ENCODE measurements around the gene SCRN1. TPM values are rescaled to one million over a fixed set of nuclear protein-coding genes. Genes with fewer than 3 reads are reported as not detected.

Gene SCRN1
- total RNA-seq (2021) (96.2 to 105 TPM (median 101 TPM) in 3 replicates), Bru-seq, nascent RNA (percentile 87 among the genes with signal in this experiment)
- long read RNA-seq, experiment 1, full-length matches to known transcripts: 348 of 479 reads
- long read RNA-seq, experiment 1, partial matches to known transcripts: 30 of 479 reads
- long read RNA-seq, experiment 1, other reads (novel, unspliced or antisense): 101 of 479 reads
- long read RNA-seq, experiment 2, full-length matches to known transcripts: 37 of 120 reads
- long read RNA-seq, experiment 2, partial matches to known transcripts: 15 of 120 reads
- long read RNA-seq, experiment 2, other reads (novel, unspliced or antisense): 68 of 120 reads
- long read RNA-seq, experiment 3, full-length matches to known transcripts: 2 of 23 reads
- long read RNA-seq, experiment 3, partial matches to known transcripts: 0 of 23 reads
- long read RNA-seq, experiment 3, other reads (novel, unspliced or antisense): 21 of 23 reads

- ATAC-seq (peak; percentile 71), DNase-seq (ENCODE audit: low spot score) (peak; percentile 60)
- H3K9me3 Mint-ChIP-seq: peaks cover 13% of the 10 kb centered on the region
- H3K4me1 Mint-ChIP-seq: peaks cover 21% of the 10 kb centered on the region
- H3K27me3 Mint-ChIP-seq (ENCODE audit: low read depth): peaks cover 18% of the 10 kb centered on the region
- ChIA-PET POLR2A (interaction anchor here (0.6 to 0.7 kb wide), 2 partner anchors 13 to 41 kb away, joined by 3 to 4 read pairs; no protein-coding TSS in a partner anchor), CTCF (interaction anchor here (0.6 to 0.8 kb wide), 2 partner anchors 75 to 749 kb away, joined by 3 read pairs; no protein-coding TSS in a partner anchor)
- peaks cover 12% of the 10 kb centered on the region for H3K36me3 Mint-ChIP-seq
- no peak within 1 kb of the TSS for H3K27ac Mint-ChIP-seq
- TF ChIP-seq FOXP4 (CRISPR knock-in tag; IDR thresholded peaks at IDR 0.05) (peak; percentile 52; the same call in 1 of the 2 replicates), AFF4 (CRISPR knock-in tag; IDR thresholded peaks at IDR 0.05; ENCODE audit: borderline replicate concordance) (no peak), USF2 (CRISPR knock-in tag; IDR thresholded peaks at IDR 0.05) (peak; percentile 87), PRDM15 (CRISPR knock-in tag; IDR thresholded peaks at IDR 0.05) (no peak), USF1 (CRISPR knock-in tag; IDR thresholded peaks at IDR 0.05) (peak; percentile 52; the same call in 1 of the 2 replicates), KAT7 (CRISPR knock-in tag; IDR thresholded peaks at IDR 0.05; ENCODE audit: borderline replicate concordance) (0 out of 2 replicates have a peak, but pooled peaks have one; percentile 19), E2F5 (CRISPR knock-in tag; IDR thresholded peaks at IDR 0.05) (peak; percentile 31; the same call in 1 of the 2 replicates), ARID4B (CRISPR knock-in tag; IDR thresholded peaks at IDR 0.05; ENCODE audit: borderline replicate concordance) (peak; percentile 17; the same call in 1 of the 2 replicates), NR2C2 (CRISPR knock-in tag; IDR thresholded peaks at IDR 0.05) (no peak), HMGXB4 (CRISPR knock-in tag; IDR thresholded peaks at IDR 0.05) (peak; percentile 92)
- peak within 1 kb of the TSS; percentile 83 for H3K4me3 Mint-ChIP-seq
Measured at GRCh38 chr7:29989257-29989995, at the start of gene SCRN1. Gene SCRN1 (minus strand): TSS chr7:29989801. CDS start chr7:29969067, 20,734 bp downstream.
